ENCODE measurements around the gene ACSL1.

Gene ACSL1

DNA sequence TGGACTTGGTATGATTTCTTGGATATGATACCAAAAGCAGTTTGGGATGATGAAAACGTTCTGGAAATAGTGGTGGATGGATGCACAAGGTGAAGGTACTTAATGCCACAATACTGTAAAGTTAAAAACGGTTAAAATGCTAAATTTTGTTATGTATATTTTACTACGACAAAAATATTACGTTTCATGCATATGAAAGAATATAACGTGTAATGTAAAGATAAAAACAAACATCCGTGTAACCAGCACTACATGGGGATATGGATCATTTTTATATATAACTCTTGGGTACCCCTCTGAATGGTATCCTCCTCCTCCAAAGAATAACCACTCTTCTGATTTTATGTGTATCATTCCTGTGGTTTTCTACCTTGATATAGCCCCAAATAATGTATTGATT is 91.0 kb downstream of the ACSL1 start:
- H3K27ac ChIP-seq = peak overlapping the region; percentile 73
- TF ChIP-seq, protein P1, sequence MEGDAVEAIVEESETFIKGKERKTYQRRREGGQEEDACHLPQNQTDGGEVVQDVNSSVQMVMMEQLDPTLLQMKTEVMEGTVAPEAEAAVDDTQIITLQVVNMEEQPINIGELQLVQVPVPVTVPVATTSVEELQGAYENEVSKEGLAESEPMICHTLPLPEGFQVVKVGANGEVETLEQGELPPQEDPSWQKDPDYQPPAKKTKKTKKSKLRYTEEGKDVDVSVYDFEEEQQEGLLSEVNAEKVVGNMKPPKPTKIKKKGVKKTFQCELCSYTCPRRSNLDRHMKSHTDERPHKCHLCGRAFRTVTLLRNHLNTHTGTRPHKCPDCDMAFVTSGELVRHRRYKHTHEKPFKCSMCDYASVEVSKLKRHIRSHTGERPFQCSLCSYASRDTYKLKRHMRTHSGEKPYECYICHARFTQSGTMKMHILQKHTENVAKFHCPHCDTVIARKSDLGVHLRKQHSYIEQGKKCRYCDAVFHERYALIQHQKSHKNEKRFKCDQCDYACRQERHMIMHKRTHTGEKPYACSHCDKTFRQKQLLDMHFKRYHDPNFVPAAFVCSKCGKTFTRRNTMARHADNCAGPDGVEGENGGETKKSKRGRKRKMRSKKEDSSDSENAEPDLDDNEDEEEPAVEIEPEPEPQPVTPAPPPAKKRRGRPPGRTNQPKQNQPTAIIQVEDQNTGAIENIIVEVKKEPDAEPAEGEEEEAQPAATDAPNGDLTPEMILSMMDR (conservative IDR thresholded peaks at IDR 0.05) = no peak

DNA sequence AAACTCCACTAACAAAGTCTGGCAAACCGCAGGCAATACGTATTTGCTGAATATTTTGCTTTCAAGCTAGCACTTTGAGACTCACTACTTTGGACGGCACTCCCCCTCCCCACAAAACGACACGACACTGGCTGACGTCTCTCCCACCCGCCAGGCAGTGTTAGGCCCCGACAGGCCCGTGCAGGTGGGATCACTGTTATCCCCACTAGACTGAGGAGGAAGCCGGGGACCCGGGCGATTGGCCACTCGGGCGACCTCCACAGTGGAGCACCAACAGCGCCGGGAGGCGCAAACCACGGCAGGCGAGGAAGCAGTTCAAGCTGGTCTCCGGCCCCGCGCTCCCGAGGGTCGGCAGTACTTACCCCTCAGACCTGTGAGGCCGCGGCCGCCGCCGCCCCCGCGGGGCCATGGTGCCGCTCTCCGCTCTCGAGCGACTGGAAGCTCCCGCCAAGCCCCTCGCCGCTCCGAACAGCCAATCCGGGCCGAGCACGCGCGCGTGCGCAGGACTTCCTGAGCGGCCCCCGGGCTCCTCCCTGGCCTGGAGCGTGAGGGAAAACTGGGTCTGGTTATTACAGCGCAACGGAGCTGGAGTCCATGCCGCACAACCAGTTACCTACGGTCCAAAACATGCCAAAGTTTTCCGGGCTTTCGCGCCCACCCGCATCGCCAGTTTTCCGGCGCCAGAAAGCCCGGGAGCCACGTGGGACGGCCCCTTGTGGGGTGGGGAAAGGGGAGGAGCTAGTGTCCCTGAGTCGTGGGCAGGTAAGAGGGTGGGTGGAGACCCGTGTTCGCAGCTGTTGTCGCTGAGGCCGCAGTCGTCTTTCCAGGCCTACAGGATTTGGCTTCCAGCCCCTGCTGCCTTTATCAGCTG is 91.9 kb downstream of the ACSL1 start, which contains the start of gene CENPU:
Gene CENPU, minus strand, starts transcription at position 443 of the 871 bp plus-strand sequence. Its CDS starts 34 bp downstream, at position 409.
- TF ChIP-seq, protein P1 (conservative IDR thresholded peaks at IDR 0.05) = no peak
- peak within 1 kb of the TSS; percentile 73 for H3K27ac ChIP-seq

DNA sequence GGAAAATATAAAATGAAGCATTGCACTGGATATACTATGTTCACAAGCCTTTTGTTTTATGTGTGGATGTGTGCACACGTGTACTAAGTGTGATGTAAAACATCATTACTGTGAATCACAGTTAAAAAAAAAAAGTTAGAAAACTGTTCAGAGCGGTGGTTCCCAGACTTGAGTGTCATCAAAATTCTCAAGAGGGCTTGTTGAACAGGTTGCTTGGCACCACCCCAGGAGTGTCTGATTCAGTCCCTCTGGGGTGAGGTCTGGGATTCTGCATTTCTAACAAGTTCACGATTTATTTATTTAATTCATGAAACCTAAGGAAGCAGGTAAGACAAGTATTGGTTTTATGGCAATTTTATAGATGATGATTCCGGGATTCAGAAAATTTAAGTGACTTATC is 93.6 kb downstream of the ACSL1 start:
- H3K27ac ChIP-seq = peak overlapping the region; percentile 73
- TF ChIP-seq, protein P1 (conservative IDR thresholded peaks at IDR 0.05) = no peak

DNA sequence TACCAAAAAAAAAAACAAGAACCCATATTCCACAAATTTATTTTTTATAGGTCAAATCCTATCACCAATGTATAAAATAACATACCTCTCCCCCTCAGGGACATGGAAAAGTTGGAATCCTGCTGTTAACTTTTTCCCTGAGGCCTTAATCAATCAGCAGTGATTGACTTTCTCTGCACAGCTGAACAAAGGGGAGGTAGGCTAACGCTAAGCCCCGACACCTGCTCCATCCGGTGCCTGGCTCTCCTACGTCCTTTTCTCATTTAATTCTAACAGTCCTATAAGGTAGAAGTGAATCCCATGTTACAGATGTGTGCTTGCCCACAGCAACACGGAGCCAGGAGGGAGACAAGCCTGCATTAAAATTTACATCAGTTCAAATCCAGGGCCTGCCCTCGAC is 94.7 kb downstream of the ACSL1 start:
- no peak overlapping the region for H3K27ac ChIP-seq
- TF ChIP-seq, protein P1 (conservative IDR thresholded peaks at IDR 0.05) = no peak

DNA sequence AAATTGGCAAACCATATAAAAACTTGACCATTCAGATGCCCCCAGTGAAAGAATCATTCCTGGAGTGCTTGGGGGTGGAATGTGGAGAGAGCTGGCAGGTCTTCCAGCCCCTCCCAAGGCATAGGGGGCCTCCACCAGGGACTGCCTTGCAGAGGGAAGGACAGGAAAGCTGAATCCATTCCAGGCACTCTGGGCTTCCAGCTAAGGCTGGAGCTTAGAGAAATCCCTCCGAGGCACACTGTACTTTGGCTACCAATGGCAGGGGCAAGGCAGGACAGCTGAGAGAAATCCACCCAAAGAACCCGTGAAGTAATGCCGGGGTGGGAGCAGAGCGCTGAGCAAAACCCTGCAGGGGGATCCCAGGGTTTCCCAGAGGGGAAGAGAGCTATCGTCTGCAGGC is 95.8 kb downstream of the ACSL1 start:
- H3K27ac ChIP-seq = no peak overlapping the region
- TF ChIP-seq, protein P1 (conservative IDR thresholded peaks at IDR 0.05) = no peak

DNA sequence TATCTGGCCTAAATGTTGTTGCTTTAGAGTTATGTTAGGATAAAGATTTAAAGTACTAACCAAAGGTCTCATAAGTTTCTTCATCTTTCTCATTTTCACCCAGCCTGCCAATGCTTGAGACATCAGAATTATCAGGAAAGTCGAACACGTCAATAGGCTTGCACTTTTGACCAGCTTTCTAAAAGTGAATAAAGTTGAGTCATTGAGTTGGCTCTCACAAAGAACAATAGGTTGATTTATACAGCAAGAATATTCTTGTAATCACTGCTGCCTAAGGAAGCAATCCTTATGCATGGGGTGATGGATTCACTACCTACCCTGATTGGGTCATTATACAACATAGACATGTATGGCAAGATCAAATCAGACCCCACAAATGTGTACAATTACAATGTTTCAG is 96.9 kb downstream of the ACSL1 start:
- TF ChIP-seq, protein P1 (conservative IDR thresholded peaks at IDR 0.05) = no peak
- H3K27ac ChIP-seq = no peak overlapping the region

DNA sequence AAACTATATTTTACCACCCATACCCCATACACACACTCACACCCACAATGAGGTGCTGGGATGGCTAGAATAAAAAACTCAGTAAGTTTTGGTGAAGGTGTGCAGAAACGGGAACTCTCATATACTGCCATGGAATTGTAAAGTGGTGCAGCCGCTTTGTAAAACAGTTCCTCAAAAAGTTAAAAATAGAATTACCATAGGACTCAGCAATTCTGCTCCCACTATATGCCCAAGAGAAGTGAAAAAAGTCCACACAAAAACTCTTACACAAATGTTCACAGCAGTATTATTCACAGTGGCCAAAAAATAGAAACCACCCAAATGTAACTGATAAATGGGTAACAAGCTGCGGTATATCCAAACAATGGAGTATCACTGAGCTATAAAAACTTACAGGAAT is 98.3 kb downstream of the ACSL1 start:
- no peak overlapping the region for H3K27ac ChIP-seq
- TF ChIP-seq, protein P1 (conservative IDR thresholded peaks at IDR 0.05) = no peak

Measured in VCaP (cell line).